CD14-positive monocyte (primary cell): Measurements from ENCODE around the gene PPFIA3. TPM values are rescaled to one million over a fixed set of nuclear protein-coding genes. Genes with fewer than 3 reads are reported as not detected.
A peak's percentile ranks its signal among the peaks of the same experiment; 100 is the strongest.

Experiments
- DNase-seq, 3 donors: peaks; one replicate each; pipeline ENCODE4 v3.0.0-alpha.2; 2011 to 2022
- H2AFZ ChIP-seq: 2 replicates; pipeline ENCODE4 v1.6.0; 2012; ENCODE audit warnings: mild to moderate bottlenecking, low read depth, low read length, inconsistent platforms; ENCODE audit not compliant: insufficient read depth, poor library complexity, severe bottlenecking
- H3K27ac ChIP-seq, 2 donors: 1 replicate in 1 of 2; 2 replicates in 1 of 2; pipeline ENCODE4 v1.5.1; 2012 to 2013; ENCODE audit warnings: low read length in 2 of 2, control low read depth in 1 of 2, inconsistent platforms in 1 of 2, low read depth in 1 of 2, mild to moderate bottlenecking in 1 of 2
- H3K27me3 ChIP-seq, 2 donors: one replicate each; pipeline versions ENCODE4 v1.6.0 to v1.6.1; 2011 to 2013; ENCODE audit warnings: low read length in 2 of 2; ENCODE audit not compliant: control insufficient read depth in 2 of 2, insufficient read depth in 2 of 2
- H3K36me3 ChIP-seq, 2 donors: replicated peaks in 1 of 2; 1 replicate in 1 of 2; 2 replicates in 1 of 2; pipeline versions ENCODE4 v1.5.1 to v1.6.1; 2012 to 2013; ENCODE audit warnings: low read length in 2 of 2, control low read depth in 1 of 2, inconsistent platforms in 1 of 2, mild to moderate bottlenecking in 1 of 2; ENCODE audit not compliant: insufficient read depth in 2 of 2, control insufficient read depth in 1 of 2
- H3K4me1 ChIP-seq, 2 donors: 1 replicate in 1 of 2; 2 replicates in 1 of 2; pipeline versions ENCODE4 v1.5.1 to v1.6.1; 2012 to 2013; ENCODE audit warnings: low read length in 2 of 2, control low read depth in 1 of 2, inconsistent platforms in 1 of 2, mild to moderate bottlenecking in 1 of 2, moderate library complexity in 1 of 2; ENCODE audit not compliant: insufficient read depth in 2 of 2, control insufficient read depth in 1 of 2
- H3K4me2 ChIP-seq: replicated peaks from 2 replicates; pipeline ENCODE3; 2012; ENCODE audit warnings: low read length, moderate library complexity, mild to moderate bottlenecking; ENCODE audit not compliant: poor library complexity, severe bottlenecking; ENCODE audit errors: extremely low read depth
- H3K4me3 ChIP-seq, 3 experiments: fragments of 200-600 bp in 1 of 3; sonication (generic) in 1 of 3; replicated peaks in 1 of 3; 1 replicate in 2 of 3; 2 replicates in 1 of 3; pipeline ENCODE4 v1.5.1; 2011 to 2013; ENCODE audit warnings: low read length in 3 of 3, mild to moderate bottlenecking in 3 of 3, control low read depth in 2 of 3, low read depth in 2 of 3, inconsistent platforms in 1 of 3, moderate library complexity in 1 of 3
- H3K79me2 ChIP-seq: 2 replicates; pipeline ENCODE4 v1.6.0; 2012; ENCODE audit warnings: mild to moderate bottlenecking, control low read depth, inconsistent platforms, low read length, moderate library complexity; ENCODE audit not compliant: insufficient read depth
- H3K9ac ChIP-seq: 2 replicates; pipeline ENCODE4 v1.6.0; 2017; ENCODE audit warnings: low read length, mild to moderate bottlenecking; ENCODE audit not compliant: insufficient read depth, poor library complexity, severe bottlenecking
- H3K9me3 ChIP-seq, 2 donors: replicated peaks in 1 of 2; 1 replicate in 1 of 2; 2 replicates in 1 of 2; pipeline versions ENCODE4 v1.5.1 to v1.6.1; 2012 to 2013; ENCODE audit warnings: low read length in 2 of 2, control low read depth in 1 of 2; ENCODE audit not compliant: control insufficient read depth in 1 of 2, insufficient read depth in 1 of 2
- H4K20me1 ChIP-seq: 2 replicates; pipeline ENCODE4 v1.6.0; 2012; ENCODE audit warnings: mild to moderate bottlenecking, low read length, control low read depth, moderate library complexity; ENCODE audit not compliant: insufficient read depth
- H3K27ac Mint-ChIP-seq, 7 donors: one replicate each; pipeline ENCODE4 v1.8.0; 2020; ENCODE audit warnings: mild to moderate bottlenecking in 7 of 7, mixed read lengths in 7 of 7, moderate library complexity in 6 of 7, inconsistent platforms in 2 of 7
- H3K27me3 Mint-ChIP-seq, 3 donors: one replicate each; pipeline ENCODE4 v1.8.0; 2021 to 2022; ENCODE audit warnings: low read depth in 3 of 3, mild to moderate bottlenecking in 3 of 3, mixed read lengths in 3 of 3, moderate library complexity in 3 of 3, inconsistent platforms in 1 of 3
- H3K36me3 Mint-ChIP-seq, 2 donors: one replicate each; pipeline ENCODE4 v1.8.0; 2020; ENCODE audit warnings: mixed read lengths in 2 of 2, inconsistent platforms in 1 of 2, mild to moderate bottlenecking in 1 of 2
- H3K4me1 Mint-ChIP-seq: one replicate; pipeline ENCODE4 v1.8.0; 2020; ENCODE audit warnings: mild to moderate bottlenecking, mixed read lengths
- H3K4me3 Mint-ChIP-seq, 2 donors: one replicate each; pipeline ENCODE4 v1.8.0; 2020; ENCODE audit warnings: mild to moderate bottlenecking in 2 of 2, mixed read lengths in 2 of 2, moderate library complexity in 1 of 2
- H3K9me3 Mint-ChIP-seq, 7 donors: one replicate each; pipeline ENCODE4 v1.8.0; 2020 to 2022; ENCODE audit warnings: mixed read lengths in 7 of 7, mild to moderate bottlenecking in 6 of 7, moderate library complexity in 6 of 7, inconsistent platforms in 2 of 7
- WGBS: methylation state at CpG from one replicate; pipeline ENCODE4 v1.1.5; 2013; ENCODE audit warnings: missing lambda C conversion rate; ENCODE audit not compliant: insufficient coverage; 5-methylcytosine and 5-hydroxymethylcytosine counted together
- intact Hi-C, 2 donors: fragments of 100-400 bp; cut with micrococcal nuclease; formaldehyde crosslinking; loops; one replicate each; pipeline versions ENCODE4 v1.15.0 to v1.15.1; 2023
- polyA plus RNA-seq, 3 donors: library from polyadenylated mRNA; depleted of rRNA in 1 of 3; unstranded in 2 of 3; stranded (reverse) in 1 of 3; fragments of 300-500 nt in 2 of 3; fragments of >200 nt in 1 of 3; fragmentation: Illumina TruSeq in 2 of 3; gene quantifications; 1 replicate in 2 of 3; 2 replicates in 1 of 3; pipeline ENCODE4 v1.2.3, GENCODE V29; 2012 to 2021
- TF ChIP-seq, protein P1 (sequence below): fragments of 200-600 bp; IDR thresholded peaks from one replicate; pipeline ENCODE4 v1.8.0; 2022; ENCODE audit warnings: antibody characterized with exemption, mild to moderate bottlenecking

PPFIA3 gene
- polyA plus RNA-seq, 3 donors: 0.43 TPM; not detected in 2

DNA sequence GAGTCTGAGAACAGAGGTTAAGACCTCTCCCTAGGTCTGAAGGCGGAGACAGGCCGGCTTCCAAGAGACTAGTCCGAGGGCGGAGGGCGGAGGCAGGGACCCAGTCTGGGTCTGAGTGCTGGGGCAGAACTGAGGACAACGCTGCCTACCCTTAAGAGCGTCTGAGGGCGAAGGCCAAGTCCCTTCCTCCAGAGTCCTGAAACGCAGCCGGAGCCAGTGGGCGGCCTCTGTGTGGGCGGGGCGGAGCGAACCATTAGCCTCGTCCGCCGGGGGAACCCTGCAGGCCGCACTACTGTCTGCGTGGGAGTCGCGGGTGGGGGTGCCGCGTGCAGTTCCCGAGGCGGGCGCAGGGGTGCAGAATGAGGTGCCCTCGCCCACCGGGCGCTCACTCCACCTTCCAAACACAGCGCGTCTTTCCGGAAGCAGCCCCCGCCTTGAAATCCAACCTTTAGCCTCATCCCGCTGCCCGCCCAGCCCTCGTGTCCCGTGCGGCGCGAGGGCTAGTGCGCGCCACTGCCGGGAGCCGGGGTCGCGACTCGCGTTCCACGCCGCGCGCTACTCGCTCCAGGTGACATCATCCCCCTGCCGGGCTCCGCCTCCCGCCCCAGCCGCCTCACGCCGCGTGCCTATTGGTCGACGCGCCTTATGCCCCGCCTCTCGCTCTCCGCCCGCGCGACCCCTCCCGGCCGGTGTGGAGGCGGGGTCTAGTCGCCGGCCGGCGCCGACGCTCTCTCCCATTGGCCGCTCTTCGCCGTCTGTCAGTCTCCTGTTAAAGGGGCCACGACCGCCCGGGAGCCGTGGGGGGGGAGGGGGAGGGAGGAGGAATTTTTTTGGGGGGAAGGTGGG lies 556 bp upstream of the PPFIA3 start, which contains the start of gene C19orf73:
TSS of gene C19orf73 (minus strand) at position 579 of the 846 bp plus-strand sequence. CDS start at position 458, 121 bp downstream.
- Mint-ChIP-seq H3K9me3 (peaks cover 3 to 20% (median 11%) of the 10 kb centered on the region in 7 donors), H3K36me3 (peaks cover 2 to 9% of the 10 kb centered on the region in 2 donors), H3K4me1 (peaks cover 41% of the 10 kb centered on the region), H3K4me3 (peak within 1 kb of the TSS; percentile 75 to 89), H3K27me3 (peaks cover 30 to 43% (median 35%) of the 10 kb centered on the region in 3 donors), H3K27ac (peak within 1 kb of the TSS; percentile 80 to 91 (median 85))
- Histone ChIP-seq H3K79me2 (no peaks in the 10 kb centered on the region), H4K20me1 (no peaks in the 10 kb centered on the region), H3K9ac (peak within 1 kb of the TSS; percentile 63), H3K27ac (peak within 1 kb of the TSS; percentile 80 to 83), H2AFZ (peak within 1 kb of the TSS; percentile 84), H3K27me3 (peaks cover 15 to 25% of the 10 kb centered on the region in 2 donors), H3K4me3 (peak within 1 kb of the TSS; percentile 33 to 75 (median 63)), H3K4me2 (peak within 1 kb of the TSS; percentile 77), H3K36me3 (no peaks in the 10 kb centered on the region), H3K9me3 (no peaks in the 10 kb centered on the region), H3K4me1 (peaks cover 37 to 55% of the 10 kb centered on the region in 2 donors)
- under 1% methylated on average over 64 of the region's 85 CpGs for WGBS
- TF ChIP-seq, protein P1, sequence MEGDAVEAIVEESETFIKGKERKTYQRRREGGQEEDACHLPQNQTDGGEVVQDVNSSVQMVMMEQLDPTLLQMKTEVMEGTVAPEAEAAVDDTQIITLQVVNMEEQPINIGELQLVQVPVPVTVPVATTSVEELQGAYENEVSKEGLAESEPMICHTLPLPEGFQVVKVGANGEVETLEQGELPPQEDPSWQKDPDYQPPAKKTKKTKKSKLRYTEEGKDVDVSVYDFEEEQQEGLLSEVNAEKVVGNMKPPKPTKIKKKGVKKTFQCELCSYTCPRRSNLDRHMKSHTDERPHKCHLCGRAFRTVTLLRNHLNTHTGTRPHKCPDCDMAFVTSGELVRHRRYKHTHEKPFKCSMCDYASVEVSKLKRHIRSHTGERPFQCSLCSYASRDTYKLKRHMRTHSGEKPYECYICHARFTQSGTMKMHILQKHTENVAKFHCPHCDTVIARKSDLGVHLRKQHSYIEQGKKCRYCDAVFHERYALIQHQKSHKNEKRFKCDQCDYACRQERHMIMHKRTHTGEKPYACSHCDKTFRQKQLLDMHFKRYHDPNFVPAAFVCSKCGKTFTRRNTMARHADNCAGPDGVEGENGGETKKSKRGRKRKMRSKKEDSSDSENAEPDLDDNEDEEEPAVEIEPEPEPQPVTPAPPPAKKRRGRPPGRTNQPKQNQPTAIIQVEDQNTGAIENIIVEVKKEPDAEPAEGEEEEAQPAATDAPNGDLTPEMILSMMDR: no peak
- peak; percentile 89 to 94 (median 93) for DNase-seq
- intact Hi-C loops: no loop called here

DNA sequence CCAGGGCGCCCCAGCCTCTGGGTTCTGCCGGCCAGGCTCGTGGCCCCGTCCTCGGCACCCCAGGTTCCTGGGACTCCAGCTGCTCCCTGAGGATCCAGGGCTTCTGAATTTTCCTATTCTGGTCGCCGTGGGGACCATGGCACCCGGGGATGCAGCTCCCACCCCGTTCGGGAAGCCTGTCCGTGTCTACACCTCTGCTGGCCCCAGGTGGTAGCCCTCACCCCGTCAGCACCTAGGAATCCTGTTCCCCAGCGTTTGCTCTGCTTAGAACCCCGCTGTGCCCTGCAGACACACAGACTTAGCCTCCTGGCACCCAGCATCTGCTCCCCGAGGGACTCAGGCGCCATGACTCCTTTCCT lies 960 bp downstream of the PPFIA3 start:
- Histone ChIP-seq H3K36me3 (no peaks in the 10 kb centered on the region), H3K4me1 (peaks cover 27 to 43% of the 10 kb centered on the region in 2 donors), H3K79me2 (no peaks in the 10 kb centered on the region), H3K4me2 (peak overlapping the region; percentile 77), H3K9ac (no peak overlapping the region), H3K9me3 (no peaks in the 10 kb centered on the region), H3K4me3 (peak overlapping the region in 1 of 3 experiments; percentile 75), H2AFZ (no peak overlapping the region), H3K27me3 (peaks cover 15 to 25% of the 10 kb centered on the region in 2 donors), H3K27ac (no peak overlapping the region), H4K20me1 (no peaks in the 10 kb centered on the region)
- peaks cover 33% of the 10 kb centered on the region for H3K4me1 Mint-ChIP-seq
- peaks cover 2 to 9% of the 10 kb centered on the region in 2 donors for H3K36me3 Mint-ChIP-seq
- 26% methylated on average over 16 of the region's 16 CpGs for WGBS
- TF ChIP-seq, protein P1: no peak
- peak overlapping the region in 1 of 2 donors; percentile 84 for H3K4me3 Mint-ChIP-seq
- H3K27ac Mint-ChIP-seq: no peak overlapping the region
- intact Hi-C loops: no loop called here
- DNase-seq: no peak
- H3K27me3 Mint-ChIP-seq: peaks cover 32 to 44% (median 39%) of the 10 kb centered on the region in 3 donors
- peaks cover 3 to 22% (median 11%) of the 10 kb centered on the region in 7 donors for H3K9me3 Mint-ChIP-seq
